ENCODE results near the gene POR.
"Not testable (repeated sequence)": the region's sequence is repeated elsewhere in the genome, so short reads cannot be mapped to it uniquely, and the experiment has no call there.

POR gene

DNA sequence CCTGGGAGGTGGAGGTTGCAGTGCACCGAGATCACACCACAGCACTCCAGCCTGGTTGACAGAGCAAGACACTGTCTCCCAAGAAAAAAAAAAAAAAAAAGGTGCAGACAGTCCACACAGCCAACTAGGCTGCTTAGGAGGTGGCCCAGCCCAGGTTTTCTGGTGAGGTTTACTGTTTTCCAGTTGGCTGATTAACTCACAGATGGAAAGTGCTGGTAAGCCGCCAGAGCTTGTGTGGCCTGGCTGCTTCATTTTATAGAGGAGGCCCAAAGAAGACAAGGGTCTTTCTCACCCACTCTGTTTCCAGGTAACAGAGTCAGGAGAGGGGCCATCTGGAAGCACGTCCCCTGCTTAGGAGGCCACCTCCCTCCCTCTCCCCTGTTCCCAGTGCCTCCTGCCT is 29.9 kb upstream of the POR start:
- no peak for DNase-seq (ENCODE audit: low read depth in 3 of 3)

DNA sequence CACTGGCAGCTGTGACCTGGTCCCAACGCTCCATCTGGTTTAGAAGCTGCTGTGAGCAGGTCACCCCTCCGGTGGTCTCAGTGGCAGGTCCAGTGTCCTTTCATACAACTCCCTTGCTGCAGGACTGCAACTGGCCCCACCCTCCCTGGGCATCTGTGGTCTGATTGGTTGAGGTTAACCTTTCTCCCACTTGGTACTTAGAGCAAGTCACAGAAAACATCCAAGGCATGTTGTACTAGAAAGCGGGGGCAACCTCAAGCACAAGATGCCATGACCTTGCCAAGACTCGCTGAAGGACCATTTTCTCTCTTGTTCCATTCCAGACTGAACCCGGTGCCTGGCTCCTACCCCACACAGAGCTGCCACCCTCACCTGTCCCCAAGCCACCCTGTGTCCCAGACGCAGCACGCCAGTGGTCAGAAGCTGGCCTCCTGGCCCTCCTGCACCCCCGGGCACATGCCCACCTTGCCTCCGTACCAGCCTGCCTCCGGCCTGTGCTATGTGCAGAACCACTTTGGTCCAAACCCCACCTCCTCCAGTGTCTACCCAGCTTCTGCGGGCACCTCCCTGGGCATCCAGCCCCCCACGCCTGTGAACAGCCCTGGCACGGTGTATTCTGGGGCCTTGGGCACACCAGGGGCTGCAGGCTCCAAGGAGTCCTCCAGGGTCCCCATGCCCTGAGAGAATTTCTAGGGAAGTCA is 27.1 kb upstream of the POR start:
- DNase-seq (ENCODE audit: low read depth in 3 of 3): no peak

DNA sequence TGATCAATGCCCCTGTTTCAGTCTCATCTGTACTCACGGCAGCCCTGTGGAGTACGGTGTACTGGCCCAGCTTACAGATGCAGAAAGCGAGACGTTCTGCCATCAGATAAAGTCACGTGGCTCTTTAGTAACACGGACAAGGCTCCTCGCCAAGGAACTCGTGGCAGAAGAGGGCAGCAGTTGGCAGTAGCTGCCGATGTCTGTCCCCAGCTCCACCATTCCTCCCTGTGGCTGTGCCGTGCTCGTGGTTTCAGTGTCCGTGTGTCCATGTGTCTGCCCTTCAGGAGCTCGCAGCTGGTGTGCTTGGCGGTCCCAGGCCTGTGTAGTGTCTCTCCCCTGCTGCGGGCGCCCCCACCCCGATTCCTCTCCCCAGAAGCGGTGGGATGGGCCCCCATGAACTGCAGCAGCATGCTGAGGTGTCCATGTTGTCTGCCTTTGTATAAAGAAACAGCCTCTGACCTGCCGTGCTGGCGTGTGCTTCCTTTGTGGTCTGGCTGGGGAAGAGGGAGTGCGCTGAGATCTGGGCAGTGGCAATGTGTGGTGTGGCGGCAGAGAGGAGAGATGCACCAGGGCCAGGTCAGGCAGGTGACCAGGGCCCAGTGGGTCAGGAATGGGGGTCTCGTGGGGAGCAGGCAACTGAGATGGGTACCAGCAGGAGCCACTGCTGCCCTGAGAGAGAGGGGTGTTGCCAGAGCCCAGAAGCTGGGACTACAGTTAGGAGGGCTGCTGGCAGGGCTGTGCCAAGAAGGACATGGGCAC is 26.3 kb upstream of the POR start:
- DNase-seq (ENCODE audit: low read depth in 3 of 3): no peak

DNA sequence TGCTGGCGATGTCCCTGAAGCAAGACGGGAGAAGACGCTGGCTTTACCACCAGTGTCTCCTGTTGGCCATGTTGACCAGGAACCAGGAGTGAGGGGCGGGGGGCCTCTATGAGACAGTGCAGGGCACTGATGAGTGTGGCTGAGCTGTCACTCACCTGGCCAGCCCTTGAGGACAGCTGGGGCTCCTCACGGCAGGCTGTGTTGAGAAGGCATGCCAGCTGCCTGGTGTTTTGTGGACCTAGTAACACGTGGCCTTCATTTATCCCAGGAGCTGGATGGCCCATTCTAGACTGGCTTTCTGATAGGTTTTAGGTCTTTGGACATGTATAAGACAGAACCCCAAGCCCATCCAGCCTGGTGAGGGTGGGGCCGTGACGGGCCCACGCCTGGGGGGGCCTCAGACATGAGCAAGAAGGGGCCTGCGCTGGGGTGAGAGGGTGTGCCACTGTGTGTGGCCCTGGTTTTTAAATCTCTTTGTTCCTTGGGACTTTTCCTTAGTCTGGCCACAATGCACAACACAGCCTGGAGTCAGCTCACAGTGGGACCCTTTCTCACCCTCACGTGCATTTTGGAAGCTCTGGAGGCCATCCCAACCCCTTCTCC is 25.6 kb upstream of the POR start:
- DNase-seq (ENCODE audit: low read depth in 3 of 3): no peak

DNA sequence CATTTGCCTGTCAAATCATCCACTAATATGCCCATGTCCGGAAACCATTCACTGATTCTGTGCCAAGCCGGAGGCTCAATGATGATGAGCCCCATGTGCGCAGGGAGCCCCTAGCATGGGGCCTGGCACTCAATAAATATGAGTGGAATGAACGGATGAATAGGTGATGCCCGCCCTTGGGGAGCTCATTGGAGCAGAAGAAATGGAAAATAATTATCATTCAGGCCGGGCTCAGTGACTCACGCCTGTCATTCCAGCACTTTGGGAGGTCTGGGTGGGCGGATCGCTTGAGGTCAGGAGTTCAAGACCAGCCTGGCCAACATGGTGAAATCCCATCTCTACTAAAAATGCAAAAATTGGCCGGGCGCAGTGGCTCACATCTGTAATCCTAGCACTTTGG is 25.1 kb upstream of the POR start:
- no peak for DNase-seq (ENCODE audit: low read depth in 3 of 3)

DNA sequence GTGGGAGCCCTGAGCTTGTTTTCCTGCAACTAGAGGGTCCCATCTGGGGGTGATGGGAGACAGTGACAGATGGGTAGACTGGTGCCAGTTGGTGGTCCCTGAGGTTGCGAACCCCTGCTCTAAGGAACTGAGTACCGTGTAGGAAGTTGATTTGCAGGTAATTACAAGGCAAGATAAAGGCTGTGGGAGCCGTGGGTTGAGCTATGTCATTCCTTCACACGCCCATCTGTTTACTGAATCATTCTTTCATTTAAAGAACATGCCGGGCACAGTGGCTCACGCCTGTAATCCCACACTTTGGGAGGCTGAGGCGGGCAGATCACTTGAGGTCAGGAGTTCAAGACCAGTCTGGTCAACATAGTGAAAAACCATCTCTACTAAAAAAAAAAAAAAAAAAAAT is 23.7 kb upstream of the POR start:
- not testable (repeated sequence) for DNase-seq (ENCODE audit: low read depth in 3 of 3)

DNA sequence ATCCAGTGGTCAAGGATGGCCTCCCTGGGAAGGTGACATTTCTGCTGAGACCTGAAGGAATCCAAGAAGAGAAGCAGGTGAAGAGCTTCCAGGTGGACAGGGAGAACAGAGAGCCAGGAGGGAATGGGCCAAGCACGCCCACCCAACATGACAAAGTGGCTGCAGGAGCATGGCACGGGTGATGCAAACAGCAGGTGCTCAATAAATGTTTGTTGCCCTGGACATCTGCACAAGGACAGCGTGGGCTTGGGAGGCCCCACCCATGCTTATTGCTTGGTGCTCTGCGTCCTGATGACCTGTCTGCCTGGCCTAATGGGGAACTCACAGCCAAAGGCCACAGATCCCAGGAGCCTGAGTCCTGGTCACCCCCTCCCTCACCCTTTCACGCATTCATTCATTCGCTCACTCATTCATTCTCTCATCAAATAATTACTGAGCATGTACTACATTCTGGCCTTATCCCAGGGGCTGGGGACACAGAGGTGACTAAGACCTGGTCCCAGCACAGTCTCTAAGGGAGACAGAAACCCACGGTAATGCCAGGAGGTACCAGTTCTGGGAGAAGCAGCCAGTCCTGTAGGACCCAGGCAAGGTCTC is 23.0 kb upstream of the POR start:
- DNase-seq (ENCODE audit: low read depth in 3 of 3): no peak

DNA sequence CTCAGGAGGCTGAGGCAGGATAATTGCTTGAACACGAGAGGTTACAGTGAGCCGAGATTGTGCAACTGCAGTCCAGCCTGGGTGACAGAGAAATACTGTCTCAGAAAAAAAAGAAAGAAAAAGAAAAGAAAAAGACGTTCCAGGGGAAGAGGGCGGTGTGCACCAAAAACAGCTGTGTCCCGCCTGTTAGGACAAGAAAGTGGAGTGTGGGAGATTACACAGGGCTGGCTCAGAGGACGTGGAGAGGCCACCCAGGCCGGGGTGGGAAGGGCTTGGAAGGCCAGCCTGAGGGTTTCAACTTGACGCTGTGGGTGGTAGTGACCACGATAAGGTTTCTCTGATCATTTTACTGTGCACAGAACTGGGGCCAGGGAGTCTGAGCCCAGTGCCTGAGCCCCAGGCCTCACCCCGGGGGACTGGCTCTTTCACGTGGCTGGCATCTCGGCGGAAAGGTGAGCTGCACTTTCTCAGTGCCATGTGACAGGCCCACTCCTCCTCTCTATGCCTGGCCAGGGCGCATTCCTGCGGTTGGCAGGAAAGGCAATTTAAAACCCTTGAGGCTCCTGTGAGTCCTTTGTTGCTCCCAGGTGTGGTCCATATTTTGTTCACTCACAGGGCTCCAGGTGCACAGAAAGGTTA is 22.2 kb upstream of the POR start:
- no peak for DNase-seq (ENCODE audit: low read depth in 3 of 3)

DNA sequence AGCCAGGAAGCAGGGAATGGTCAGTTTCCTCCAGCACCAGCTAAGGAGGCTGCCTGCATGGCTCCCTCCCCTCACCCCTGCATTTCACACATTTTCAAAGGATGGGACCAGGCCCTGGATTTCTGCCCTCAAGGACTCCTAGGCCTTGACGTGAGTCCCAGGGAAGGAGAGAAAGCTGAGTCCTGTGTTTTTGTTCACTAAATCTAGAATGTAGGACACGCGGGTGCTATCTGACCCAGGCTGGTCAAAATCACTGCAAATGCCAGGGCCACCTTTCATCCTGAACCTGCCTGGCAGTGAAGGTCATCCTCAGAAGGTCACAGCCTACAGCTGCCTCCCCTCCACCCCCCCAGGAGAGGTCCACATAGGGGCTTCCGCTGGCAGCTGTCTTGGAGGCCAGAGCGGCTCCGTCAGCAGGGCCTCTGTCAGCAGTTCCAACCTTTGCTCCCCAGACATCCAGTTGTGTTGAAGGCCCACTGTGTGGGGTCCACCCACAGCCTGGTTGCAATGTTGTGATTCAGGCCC is 18.1 kb upstream of the POR start:
- DNase-seq (ENCODE audit: low read depth in 3 of 3): no peak

DNA sequence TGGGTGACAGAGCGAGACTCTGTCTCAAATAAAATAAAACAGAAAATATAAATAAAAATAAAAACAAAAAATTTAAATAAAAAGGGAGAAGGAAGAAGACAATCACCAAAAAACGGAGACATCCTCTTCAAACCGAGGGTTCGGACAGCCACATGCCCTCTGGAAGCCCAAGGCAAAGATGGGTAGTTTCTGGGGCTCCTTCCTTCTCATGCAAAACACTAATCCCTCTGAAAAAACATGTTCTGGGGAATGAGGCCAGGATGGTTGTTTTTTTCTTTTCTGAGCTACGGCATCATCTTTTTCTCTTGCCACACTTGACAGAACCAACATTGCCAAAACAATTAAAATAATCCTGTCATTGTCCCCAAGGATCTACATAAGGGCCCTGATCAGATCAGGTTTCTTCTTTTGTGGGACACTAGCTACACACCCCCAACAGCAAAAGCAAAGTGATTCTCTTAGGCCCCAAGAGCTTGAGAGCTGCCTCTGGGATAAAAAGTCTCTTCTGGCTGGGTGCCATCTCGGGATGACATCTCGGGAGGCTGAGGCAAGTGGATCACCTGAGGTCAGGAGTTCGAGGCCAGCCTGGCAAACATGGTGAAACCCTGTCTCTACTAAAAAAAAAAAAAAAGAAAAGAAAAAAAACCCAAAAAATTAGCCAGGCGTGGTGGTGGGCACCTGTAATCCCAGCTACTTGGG is 14.2 kb upstream of the POR start:
- DNase-seq (ENCODE audit: low read depth in 3 of 3): no peak

DNA sequence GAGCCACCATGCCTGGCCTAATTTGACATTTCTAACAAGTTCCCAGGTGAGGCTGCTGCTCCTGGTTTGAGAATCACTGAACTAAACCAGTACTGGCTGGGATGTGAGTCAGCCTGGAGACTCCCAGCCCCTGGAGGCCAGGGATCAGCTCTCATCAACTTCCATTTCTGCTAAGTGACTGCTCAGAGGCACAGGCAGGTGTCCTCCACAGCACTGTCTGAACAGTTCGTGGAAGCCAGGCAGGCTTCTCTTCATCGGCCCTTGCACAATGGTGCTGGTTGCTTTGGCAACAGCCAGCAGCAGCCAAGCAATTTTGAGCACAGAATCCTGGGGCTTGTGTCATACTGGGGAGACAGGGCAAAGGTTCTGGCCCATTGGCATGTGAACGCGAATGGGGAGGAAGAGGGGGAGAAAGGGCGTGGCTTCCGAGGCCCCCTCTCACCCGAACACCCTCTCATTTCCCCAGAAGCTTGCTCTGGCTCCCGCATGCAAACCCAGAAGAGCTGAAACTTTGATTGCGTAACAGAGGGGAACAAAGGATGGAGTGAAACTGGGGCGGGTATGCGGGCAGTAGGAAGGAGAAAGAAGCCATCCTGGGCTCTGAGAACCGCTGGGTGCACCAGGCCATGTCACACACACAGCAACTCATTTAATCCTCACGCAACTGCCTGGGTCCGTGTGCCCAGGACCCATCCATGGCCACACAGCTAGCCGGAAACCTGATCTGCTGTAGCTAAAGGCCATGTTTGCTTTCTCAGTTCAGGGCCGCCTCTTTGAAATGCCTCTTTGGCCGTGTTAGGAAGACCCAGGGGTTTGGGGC is 9.0 kb upstream of the POR start:
- no peak for DNase-seq (ENCODE audit: low read depth in 3 of 3)

DNA sequence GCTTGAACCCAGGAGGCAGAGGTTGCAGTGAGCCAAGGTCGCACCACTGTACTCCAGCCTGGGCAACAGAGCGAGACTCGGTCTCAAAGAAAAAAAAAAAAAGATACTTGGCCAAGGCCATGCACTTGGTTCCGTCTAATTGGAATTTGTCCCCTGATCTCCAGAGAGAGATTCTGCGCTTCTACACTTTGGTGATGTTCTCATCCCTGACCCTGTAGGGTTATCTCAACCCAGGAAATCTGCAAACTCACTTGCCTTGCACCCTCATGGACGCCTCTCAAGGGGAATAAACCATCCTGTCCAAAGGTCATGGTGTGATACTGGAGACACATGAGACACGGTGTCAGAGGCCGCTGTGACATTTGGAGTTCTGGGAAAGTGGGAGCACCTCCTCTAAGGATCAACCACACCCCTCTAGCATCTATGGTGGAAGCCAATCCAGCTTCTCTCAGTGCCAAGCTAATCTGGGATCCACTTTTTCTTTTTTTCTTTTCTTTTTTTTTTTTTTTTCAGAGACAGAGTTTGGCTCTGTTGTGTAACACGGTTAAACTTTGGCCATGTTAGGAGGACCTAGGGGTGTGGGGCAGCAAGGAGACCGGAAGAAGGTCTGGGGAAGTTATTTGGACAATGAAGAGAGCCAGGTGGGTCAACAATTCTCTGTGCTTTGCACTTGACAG is 7.8 kb upstream of the POR start:
- DNase-seq (ENCODE audit: low read depth in 3 of 3): no peak

DNA sequence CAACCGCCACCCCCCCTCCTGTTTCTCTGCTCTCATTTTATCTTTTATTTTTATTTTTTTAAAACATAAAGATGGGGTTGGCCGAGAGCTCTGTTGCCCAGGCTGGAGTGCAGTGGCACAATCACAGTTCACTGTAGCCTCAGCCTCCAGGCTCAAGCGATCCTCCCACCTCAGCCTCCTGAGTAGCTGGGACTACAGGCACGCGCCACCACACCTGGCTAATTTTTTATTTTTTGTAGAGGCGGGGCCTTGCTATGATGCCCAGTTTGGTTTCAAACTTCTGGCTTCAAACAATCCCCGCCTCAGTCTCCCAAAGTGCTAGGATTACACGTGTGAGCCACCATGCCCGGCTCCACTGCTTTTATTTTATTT is 7.3 kb upstream of the POR start:
- not testable (repeated sequence) for DNase-seq (ENCODE audit: low read depth in 3 of 3)

DNA sequence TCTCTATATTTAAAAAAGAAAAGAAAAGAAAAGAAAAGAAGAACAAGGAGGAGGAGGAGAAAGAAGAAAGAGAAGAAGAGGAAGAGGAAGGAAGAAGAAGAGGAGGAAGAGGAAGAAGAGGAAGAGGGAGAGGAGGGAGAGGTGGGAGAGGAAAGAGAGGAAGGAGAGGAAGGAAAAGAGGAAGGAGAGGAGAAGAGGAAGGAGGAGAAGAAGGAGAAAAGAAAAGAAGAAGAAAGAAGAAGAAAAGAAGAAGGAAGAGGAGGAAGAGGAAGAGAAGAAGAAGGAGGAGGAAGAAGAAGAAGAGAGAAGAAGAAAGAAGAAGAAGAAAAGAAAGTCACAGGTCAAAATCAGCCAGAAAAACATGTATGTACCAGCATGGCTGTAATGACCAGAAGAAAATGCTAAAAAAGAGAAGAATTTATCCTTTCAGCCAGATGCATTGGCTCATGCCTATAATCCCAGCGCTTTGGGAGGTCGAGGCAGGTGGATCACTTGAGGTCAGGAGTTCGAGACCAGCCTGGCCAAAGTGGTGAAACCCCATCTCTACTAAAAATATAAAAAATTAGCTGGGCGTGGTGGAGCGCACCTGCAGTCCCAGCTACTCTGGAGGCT is 5.3 kb upstream of the POR start:
- no peak for DNase-seq (ENCODE audit: low read depth in 3 of 3)

DNA sequence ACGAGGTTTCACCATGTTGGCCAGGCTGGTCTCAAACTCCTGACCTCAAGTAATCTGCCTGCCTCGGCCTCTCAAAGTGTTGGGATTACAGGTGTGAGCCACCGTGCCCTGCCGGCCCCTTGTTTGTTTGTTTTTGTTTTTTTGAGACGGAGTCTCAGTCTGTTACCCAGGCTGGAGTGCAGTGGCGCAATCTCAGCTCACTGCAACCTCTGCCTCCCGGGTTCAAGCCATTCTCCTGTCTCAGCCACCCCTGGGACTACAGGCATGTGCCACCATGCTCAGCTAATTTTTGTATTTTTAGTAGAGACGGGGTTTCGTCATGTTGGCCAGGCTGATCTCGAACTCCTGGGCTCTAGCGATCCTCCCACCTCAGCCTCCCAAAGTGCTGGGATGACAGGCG is 3.8 kb upstream of the POR start:
- DNase-seq (ENCODE audit: low read depth in 3 of 3): not testable (repeated sequence)

DNA sequence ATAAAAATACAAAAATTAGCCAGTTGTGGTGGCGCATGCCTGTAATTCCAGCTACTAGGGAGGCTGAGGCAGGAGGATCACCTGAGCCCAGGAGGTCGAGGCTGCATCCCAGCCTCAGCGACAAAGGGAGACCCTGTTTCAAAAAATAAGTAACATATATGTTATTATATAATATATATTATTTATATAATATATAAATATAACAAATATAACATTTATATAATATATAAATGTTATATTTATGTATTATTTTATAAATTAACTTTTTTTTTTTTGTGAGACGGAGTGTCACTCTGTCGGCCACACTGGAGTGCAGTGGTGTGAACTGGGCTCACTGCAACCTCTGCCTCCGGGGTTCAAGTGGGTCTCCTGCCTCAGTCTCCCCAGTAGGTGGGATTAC is 1.5 kb upstream of the POR start:
- DNase-seq (ENCODE audit: low read depth in 3 of 3): no peak

DNA sequence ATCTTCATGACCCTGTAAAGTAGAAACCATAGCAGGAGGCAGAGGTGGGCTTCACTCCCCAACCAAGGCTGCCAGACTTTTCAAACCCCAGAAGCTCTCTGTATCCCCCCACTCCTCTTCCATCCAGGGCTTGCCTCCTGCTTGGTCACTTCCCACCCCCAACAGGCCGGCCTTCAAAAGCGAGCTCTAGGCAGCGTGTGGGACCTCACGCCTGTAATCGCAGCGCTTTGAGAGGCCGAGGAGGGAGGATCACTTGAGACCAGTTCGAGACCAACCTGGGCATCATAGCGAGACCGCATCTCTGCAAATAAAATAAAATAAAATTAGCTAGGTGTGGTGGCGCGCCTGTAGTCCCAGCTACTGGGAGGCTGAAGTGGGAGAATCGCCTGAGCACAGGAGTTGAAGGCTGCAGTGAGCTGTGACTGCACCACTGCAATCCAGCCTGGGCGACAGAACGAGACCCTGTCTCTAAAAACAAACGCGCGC is 743 bp upstream of the POR start:
- no peak for DNase-seq (ENCODE audit: low read depth in 3 of 3)

DNA sequence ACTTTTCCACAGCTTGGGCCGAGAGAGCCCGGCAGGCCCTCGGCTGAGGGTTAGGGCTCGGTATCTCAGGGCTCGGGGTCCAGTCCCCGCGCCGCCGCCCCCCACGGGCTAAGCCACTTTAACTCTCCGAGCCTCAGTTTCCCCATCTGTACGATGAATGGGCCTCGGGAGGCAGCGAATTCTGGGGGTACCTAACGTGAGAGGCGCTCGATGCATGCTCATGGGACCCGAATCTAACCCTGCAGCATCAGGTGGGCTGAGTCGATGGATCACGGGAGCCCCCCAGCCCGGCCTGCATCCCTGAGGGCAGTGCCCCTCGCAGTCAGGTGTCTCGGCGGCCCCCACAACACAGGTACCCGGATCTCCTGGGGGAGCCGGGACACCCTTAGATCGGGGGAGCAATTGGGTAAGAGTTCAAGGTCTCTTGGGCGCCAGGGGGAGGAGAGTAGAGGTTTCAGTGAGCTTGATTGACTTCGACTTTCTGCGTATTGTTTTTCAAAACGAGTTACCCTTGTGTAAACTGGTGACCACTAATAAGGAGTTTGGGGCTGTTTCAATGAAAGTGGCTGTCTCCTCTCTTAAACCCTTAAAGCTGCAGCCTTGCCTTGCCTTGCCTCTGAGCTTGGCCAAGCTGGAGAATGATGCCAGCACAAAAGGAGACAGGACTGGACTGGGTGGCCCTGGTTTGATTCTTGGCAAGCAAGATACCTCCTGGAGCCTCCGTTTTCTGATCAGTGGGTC is 631 bp downstream of the POR start:
- no peak for DNase-seq (ENCODE audit: low read depth in 3 of 3)

DNA sequence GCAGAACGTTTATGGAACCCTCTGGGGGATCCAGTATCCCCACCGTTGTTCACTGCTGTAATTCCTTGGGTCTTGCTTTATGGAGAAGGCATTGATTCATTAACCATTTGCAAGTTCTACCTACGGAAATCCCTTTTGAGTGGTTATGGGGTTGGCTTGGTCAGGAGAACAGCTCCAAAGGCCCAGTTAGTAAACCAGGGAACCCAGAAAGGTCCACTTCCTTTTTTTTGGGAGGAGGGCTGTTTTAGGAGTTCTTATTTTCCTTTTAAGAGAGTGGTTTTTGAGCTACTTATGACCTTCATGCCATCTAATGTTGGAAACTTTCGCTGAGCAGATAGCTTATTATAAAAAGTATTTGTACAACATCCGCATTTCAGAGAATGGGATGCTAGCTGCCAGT is 1.3 kb downstream of the POR start:
- DNase-seq (ENCODE audit: low read depth in 3 of 3): no peak
